MM.1S (cell line): ENCODE data around the gene EEF2.

Experiments used
- EZH2 ChIP-seq: fragments of 300-600 bp; sonication (generic); optimal IDR thresholded peaks from 2 replicates; pipeline ENCODE3; 2017; ENCODE audit warnings: low read depth, mild to moderate bottlenecking, antibody characterized with exemption, low read length, mixed read lengths
- TF ChIP-seq, protein P1 (sequence below): fragments of 300-600 bp; sonication (generic); IDR thresholded peaks from 2 replicates; pipeline ENCODE4 v1.5.1; 2016; ENCODE audit warnings: antibody characterized with exemption, low read length, mixed read lengths

DNA sequence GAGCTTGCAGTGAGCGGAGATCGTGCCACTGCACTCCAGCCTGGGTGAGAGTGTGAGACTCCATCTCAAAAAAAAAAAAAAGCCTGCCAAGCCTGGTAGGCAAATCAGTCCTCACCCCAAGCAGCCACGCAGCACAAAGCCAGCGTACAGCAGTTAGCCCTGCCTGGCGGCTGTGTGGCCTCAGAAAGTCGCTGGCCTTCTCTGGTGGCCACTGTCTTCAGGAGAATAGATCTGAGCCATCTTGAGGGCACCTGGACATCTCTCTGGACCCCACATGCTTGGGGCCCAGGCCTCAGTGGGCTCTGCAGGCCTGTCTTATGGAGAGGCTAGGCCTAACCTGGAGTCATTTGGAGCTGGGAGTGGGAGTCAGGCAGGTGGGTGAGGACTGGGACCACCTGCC, 45.3 kb upstream of the EEF2 start:
- TF ChIP-seq EZH2: no peak
- TF ChIP-seq, protein P1, sequence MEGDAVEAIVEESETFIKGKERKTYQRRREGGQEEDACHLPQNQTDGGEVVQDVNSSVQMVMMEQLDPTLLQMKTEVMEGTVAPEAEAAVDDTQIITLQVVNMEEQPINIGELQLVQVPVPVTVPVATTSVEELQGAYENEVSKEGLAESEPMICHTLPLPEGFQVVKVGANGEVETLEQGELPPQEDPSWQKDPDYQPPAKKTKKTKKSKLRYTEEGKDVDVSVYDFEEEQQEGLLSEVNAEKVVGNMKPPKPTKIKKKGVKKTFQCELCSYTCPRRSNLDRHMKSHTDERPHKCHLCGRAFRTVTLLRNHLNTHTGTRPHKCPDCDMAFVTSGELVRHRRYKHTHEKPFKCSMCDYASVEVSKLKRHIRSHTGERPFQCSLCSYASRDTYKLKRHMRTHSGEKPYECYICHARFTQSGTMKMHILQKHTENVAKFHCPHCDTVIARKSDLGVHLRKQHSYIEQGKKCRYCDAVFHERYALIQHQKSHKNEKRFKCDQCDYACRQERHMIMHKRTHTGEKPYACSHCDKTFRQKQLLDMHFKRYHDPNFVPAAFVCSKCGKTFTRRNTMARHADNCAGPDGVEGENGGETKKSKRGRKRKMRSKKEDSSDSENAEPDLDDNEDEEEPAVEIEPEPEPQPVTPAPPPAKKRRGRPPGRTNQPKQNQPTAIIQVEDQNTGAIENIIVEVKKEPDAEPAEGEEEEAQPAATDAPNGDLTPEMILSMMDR: no peak
